IPS DF 4.7 (cell line): ENCODE data around the gene CEMIP2.
"Not testable (repeated sequence)": the region's sequence is repeated elsewhere in the genome, so short reads cannot be mapped to it uniquely, and the experiment has no call there.

Experiments
- DNase-seq: peaks from one replicate; pipeline ENCODE4 v3.0.0-alpha.2; 2013; ENCODE audit warnings: low spot score; ENCODE audit errors: extremely low read depth

Gene CEMIP2

DNA sequence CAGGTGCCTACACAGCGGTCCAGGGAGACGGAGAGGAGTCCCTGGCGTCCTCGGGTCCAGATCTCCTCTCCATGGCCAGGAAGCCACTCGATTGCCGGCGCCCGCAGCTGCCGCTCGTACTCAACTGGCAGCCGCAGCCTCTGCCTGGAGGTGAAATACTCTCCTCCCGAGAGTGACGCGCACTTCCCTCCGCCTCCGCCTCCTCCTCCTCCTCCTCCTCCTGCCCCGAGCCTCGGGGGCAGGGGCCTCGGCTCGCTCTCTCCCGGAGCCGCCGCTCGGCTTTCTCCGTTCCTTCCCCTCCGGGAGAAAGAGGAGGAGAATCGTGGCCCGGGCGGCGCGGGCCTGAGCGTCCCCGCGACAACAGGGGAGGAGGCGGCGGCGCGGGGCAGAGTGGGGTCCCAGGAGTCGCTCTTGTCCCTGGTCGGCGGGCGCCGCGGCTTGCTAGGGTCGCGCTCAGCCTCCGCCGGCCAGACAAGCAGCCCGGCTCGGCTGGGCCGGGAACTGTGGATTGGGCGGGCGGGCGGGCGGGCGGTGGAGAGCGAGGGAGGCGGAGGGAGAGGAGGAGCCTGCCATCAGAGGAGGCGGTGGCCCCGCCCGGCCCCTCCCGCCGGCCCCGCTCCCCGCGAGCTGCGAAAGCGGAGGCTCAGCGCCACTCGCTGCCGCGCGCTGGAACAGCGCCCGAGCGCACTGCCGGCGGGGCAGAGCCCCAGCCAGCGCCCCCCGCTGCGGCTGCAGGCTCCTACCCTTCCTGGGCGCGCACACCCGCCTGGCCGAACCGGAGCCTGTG is at the start of gene CEMIP2:
Gene CEMIP2, minus strand, starts transcription at position 126 of the 787 bp plus-strand sequence. CDS start 18,140 bp downstream, outside the sequence.
- no peak for DNase-seq

GRCh38 chr9:71816916-71817451 is 48.7 kb upstream of the CEMIP2 start:
- no peak for DNase-seq

DNA sequence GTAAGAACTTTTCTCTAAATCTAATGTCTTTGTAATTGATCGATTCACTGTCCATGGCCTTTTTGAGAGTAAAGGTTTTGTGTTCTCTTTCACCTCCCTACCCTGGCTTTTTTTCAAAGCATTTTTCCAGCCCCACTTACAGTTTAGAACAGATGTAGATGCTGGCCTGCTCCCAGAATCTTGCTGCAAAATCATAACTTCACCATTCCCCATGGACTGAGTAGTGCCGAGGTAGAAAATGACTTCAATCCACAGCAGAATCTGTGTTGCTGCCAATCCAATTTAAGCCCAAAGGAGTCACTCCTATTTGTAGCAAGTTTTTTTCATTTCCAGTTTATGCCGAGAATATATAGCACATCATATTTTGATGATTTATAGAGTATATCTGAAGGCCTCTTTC is 46.5 kb upstream of the CEMIP2 start:
- no peak for DNase-seq

DNA sequence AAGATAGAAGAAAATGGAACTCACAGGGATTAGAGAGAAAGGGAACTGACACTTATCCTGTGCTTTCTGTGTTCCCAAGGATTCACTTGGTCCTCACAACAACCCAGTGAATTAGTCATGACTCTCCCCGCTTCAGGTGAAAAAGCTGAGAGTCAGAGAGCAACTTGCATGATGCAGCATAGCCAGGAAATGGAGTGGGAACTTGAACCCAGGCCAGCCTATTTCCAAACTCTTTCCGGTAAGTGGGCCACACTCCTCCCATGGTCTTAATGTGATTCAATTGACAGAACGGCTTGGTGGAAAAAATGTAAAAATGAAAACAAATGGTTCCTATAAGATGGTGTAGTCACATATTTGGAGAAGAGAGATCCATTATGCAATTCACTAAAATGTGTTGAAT is 45.9 kb upstream of the CEMIP2 start:
- DNase-seq: no peak

DNA sequence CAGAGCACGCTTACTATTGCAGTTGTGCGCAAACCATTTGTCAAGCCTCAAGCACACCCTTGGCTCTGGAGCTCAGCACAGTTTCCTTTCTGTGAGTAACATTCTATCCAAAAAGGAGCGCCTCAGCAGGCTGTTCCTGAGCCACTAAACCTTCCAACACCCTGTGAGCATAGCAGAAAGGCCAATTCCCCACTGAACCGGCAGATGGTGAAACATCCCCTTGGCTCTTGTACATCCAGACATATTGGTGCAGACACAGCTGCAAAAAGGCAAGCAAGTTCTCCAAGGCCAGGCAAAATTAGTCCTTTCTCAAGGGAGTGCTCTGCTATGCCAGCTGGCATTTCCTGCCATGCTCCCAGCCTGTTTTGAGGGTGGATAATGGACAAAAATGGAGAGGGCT is 44.1 kb upstream of the CEMIP2 start:
- no peak for DNase-seq

DNA sequence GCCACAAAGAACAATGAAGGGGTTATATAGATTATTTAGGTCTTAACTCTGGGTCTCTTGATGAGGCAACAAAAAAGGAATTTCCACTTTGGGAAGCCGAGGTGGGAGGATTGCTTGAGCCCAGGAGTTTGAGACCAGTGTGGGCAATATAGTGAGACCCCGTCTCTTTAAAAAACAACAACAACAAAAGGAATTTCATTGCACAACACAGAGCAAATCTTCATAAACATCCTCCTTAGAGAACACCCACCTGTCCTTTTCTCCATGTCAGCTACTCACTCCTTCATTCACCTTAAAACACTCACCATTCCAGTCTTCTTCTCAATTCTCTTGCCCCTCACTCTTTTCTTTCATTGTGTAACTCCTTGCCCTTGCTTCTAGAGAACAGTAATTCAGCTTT is 39.8 kb upstream of the CEMIP2 start:
- DNase-seq: no peak

DNA sequence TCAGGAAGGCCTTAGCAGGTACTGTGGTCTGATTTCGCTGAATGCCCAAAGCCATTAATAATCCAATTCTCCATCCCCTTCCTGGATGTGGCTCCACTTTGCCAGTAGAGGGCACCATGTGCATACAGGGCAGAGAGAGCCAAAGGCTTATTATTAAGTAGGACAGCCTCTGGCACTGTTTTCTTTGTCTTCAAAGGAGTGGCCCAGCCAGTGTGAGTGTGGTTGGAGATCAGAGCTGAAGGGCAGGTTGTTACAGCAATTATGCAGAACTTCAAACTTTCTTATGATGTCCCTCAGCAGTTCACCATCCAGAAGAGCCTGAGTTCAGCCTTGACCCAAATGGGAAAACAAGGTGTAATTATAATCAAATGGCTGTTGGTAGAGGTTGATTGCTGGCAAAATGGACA is 38.6 kb upstream of the CEMIP2 start:
- DNase-seq: peak; percentile 72

DNA sequence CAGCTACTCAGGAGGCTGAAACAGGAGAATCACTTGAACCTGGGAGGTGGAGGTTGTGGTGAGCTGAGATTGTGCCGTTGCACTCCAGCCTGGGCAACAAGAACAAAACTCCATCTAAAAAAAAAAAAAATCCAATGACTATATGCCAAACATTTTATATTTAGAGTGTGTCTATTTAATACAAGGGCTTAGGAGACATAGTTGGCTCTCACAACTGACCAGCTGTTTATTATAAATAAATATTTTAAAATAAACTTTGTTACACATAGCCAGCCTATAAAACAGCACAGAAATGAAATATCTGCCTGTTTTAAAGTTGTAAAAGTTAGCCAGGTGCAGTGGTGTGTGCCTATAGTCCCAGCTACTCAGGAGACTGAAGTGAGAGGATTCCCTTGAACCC is 36.8 kb upstream of the CEMIP2 start:
- not testable (repeated sequence) for DNase-seq

DNA sequence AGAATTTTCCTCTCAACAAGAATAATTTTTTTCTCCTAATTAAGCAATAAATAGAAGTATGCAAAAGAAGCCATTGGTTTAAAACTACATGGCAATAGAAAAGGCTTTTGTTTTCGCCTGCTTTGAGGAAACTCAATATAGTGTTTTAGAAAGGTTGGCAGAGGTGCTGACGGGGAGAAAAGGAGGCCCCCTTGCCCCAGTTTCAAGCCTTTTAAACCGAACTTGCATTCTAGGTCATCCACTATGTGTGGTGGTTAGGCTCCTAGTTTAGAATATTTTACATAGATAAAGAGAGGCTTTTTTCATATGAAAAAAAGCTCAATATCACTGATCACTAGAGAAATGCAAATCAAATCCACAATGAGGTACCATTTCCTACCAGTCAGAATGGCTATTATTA is 33.5 kb upstream of the CEMIP2 start:
- DNase-seq: no peak

DNA sequence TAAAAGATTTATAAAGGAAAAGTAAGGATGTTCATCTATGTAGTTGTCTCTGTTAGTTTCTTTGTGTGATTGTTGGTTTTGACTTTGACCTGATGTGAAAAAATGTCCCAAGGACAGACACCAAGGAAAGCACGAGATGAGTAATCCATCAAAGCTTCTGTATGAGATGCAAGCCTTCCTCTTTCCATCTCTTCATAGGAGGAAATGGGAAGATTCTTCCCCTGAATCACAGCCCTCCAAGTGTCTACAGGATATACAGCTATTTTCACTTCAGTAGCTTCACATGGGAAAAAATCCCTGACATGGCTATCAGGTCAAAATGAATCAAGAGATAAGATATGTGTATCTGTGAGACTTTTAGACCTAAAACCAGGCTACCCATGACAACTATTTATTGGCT is 29.0 kb upstream of the CEMIP2 start:
- DNase-seq: no peak

DNA sequence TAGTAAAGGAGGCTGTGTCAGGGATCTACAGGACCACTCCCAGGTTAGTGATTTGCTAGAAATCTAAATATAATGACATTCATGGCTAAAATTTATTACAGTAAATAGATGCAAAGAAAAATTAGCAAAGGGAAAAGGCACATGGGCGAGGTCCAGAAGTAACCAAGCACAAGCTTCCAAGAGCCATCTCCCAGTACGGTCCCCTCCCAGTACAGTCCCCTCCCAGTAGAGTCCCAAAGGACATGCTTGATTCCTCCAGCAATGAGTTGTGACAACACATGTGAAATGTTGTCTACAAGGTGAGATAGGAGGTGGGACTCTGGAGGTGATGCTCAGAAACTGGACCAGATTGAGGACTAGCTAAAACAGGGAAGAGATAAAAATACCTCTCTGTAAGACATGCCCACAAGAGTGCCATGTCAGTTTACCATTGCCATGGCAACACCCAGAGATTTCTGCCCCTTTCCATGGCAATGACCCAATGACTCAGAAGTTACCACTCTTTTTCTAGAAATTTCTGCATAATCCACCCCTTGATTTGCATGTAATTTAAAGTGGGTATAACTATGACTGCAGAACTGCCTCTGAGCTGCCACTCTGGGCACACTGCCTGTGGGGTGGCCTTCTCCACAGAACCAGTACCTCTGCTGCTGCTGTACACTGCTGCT is 27.9 kb upstream of the CEMIP2 start:
- no peak for DNase-seq

DNA sequence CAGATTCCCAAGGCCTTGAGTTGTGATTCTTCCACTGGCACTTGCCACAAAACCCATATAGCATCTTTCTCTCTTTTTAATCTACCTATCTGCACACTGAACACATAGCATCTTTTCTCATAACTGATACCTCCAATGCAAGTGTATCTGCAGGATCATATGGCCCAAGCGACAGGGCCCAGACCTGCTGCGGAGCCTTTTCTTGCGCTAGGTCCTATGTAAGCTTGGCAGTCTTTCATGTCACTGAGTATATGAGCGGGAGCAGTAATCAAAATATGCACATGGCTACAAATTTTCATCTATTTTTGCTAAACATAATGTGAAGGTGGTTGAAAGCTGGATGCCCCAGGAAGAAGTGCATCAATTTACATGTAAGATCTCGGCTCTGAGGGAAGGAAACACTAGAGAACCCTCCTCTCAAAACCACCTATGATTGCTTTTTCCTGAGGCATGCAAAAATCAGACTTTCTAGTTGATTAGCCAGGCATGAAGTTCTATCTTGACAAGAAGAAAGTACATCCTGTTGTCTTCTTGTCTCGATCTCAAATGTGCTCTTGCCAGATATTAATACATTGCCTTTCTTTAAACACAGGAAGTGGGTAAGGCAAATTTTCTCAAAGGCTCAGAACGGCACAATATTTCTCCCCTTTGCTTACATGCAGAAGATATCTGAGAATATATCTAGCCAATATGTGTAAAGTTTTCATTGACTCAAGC is 26.9 kb upstream of the CEMIP2 start:
- DNase-seq: no peak

- DNase-seq: no peak
These were observed 25.2 kb upstream of the CEMIP2 start for GRCh38 chr9:71793386-71794105.

GRCh38 chr9:71791875-71792274 is 23.6 kb upstream of the CEMIP2 start:
- DNase-seq: no peak

- no peak for DNase-seq
These were observed 22.0 kb upstream of the CEMIP2 start for GRCh38 chr9:71790296-71790695.

DNA sequence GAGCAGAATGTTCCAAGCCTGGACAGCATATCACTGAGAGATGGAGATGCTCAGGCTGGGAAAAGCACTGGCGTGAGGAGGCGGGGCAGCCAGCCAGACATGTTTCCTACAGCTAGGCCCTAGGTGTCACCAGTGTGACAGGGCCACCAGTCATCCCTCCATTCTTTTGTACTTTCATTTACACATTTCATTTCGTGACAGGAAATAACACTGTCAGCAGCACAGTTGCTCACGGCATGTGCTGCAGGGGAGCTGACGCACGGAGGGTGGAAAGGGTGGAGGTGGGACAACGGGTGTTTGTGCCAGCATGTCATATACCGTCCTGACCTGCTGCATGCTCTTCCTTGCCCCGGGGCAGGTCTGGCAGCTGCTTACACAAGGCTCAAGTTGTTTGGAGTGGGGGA is 14.8 kb upstream of the CEMIP2 start:
- no peak for DNase-seq

DNA sequence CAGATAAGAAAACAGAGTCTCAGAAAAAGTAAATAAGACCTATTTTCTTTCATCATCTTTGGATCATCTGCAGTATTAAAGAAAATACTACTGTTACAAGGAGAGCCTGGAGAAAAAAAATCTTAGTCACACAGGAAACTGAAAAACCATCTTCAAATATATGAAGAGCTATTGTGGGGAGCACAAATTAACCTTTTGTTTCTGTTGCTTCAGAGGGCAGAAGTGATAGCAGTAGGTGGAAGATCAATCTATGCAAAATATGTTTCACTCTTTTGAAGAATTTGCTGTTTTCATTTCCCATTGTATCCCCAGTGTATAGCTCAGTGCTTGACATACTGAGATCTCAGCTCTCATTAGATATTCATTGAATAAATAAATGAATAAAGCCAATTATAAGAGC is 13.1 kb upstream of the CEMIP2 start:
- DNase-seq: no peak

GRCh38 chr9:71780953-71781352 is 12.6 kb upstream of the CEMIP2 start:
- DNase-seq: no peak

DNA sequence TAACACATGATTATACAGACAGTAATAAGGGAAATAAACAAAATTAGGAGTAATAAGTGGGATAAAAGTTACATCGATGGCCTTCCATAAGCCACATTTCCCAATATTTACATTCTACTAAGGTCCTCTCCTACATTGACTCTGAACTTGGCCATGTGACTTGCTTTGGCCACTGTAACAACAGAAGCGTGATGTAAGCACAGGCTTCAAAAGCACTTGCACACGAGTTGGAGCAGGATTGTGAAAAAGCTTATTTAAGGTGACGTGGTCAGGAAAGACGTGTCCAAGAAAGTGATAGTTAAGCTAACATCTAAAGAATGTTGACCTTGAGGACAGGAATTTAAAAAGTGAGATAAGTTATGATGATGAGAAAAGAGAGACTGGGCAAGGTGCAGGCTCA is 9.8 kb upstream of the CEMIP2 start:
- no peak for DNase-seq

DNA sequence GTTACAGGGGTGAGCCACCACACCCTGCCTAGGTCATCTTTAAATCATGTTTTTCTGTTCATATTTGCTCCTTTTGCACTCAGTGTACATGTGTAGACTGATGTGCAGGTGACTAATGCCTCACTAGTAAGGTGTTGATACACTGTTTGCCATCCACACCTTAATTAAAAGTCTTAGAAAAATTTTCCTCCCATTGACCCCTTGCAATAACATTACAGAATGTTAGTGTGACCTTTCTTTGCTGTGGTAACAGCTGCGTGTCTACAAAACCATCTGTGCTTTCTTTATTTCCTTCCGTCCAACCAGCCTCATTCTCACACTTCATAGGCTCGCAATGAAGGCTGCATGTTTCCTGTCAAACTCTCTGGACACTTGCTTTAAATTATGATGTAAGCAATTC is 6.6 kb upstream of the CEMIP2 start:
- no peak for DNase-seq

GRCh38 chr9:71772726-71773125 is 4.4 kb upstream of the CEMIP2 start:
- no peak for DNase-seq
